Mesothelial cell of epicardium (in vitro differentiated cells): ENCODE measurements around the gene MYO1H. TPM values are rescaled to one million over a fixed set of nuclear protein-coding genes. Genes with fewer than 3 reads are reported as not detected.

Experiments
- DNase-seq, 2 experiments: peaks; one replicate each; pipeline ENCODE4 v3.0.0; 2021; ENCODE audit warnings: low spot score in 2 of 2; ENCODE audit not compliant: unreplicated experiment in 2 of 2
- H3K27ac Mint-ChIP-seq: 2 replicates; pipeline ENCODE4 v1.8.0; 2021; ENCODE audit warnings: mixed read lengths
- H3K27me3 Mint-ChIP-seq: 2 replicates; pipeline ENCODE4 v1.8.0; 2021; ENCODE audit warnings: low read depth, mixed read lengths
- H3K36me3 Mint-ChIP-seq: 2 replicates; pipeline ENCODE4 v1.8.0; 2021; ENCODE audit warnings: mixed read lengths
- H3K4me1 Mint-ChIP-seq: 2 replicates; pipeline ENCODE4 v1.8.0; 2021; ENCODE audit warnings: mixed read lengths
- H3K4me3 Mint-ChIP-seq: 2 replicates; pipeline ENCODE4 v1.8.0; 2021; ENCODE audit warnings: mild to moderate bottlenecking, moderate library complexity, mixed read lengths
- H3K9me3 Mint-ChIP-seq: 2 replicates; pipeline ENCODE4 v1.8.0; 2021; ENCODE audit warnings: mixed read lengths
- total RNA-seq: library from RNA; stranded (reverse); gene quantifications from 3 replicates; pipeline ENCODE4 v1.2.1, GENCODE V29; 2021
- TF ChIP-seq, protein P1 (sequence below): fragments of 200-600 bp; sonication (generic); IDR thresholded peaks from one replicate; pipeline ENCODE4 v1.5.0; 2021; ENCODE audit warnings: antibody characterized with exemption; ENCODE audit not compliant: unreplicated experiment

The MYO1H gene
- total RNA-seq, 1 donor from 2014 or later, result not detected

DNA sequence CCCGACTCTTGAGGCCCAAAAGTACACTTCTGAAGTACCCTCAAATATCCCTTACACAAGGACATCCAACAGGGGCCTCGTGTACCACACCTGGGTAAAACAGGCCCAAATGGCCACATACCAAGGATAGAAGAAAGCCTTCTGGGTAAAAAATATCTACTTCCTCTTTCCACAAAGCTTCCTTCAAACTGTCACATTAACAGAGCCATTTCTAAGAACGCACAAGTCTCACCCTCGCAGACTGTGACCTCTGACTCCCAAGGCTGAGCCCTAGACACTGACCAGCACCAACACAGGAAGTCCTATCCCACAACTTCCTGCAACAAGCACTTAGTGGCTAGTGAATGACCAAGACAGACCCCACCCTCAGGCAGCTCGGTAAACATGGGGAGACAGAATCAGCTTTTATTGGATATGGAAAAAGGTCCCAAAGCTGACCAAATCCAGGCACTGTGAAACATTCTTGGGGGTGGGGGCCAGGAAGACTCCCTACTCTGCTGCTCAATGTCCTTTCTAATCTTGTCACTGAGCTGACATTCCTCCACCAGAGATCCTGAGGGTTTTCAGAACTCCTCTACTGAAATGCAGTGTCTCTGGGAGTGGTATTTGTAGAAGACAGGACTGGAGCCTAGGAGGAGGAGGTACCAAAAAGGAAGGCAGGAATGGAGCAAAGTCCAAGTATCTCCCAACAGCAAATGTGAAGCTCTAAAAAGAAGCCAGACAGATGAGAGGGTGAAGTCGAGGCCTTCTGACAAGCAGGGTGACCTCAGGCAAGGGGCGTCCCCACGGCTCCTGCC is 113.5 kb downstream of the MYO1H start:
- Mint-ChIP-seq H3K27ac (peak overlapping the region; percentile 99), H3K4me1 (peaks cover 68% of the 10 kb centered on the region), H3K36me3 (peaks cover 27% of the 10 kb centered on the region), H3K4me3 (peak overlapping the region; percentile 4), H3K27me3 (no peaks in the 10 kb centered on the region), H3K9me3 (no peaks in the 10 kb centered on the region)
- no peak for DNase-seq
- TF ChIP-seq, protein P1, sequence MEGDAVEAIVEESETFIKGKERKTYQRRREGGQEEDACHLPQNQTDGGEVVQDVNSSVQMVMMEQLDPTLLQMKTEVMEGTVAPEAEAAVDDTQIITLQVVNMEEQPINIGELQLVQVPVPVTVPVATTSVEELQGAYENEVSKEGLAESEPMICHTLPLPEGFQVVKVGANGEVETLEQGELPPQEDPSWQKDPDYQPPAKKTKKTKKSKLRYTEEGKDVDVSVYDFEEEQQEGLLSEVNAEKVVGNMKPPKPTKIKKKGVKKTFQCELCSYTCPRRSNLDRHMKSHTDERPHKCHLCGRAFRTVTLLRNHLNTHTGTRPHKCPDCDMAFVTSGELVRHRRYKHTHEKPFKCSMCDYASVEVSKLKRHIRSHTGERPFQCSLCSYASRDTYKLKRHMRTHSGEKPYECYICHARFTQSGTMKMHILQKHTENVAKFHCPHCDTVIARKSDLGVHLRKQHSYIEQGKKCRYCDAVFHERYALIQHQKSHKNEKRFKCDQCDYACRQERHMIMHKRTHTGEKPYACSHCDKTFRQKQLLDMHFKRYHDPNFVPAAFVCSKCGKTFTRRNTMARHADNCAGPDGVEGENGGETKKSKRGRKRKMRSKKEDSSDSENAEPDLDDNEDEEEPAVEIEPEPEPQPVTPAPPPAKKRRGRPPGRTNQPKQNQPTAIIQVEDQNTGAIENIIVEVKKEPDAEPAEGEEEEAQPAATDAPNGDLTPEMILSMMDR, result no peak

DNA sequence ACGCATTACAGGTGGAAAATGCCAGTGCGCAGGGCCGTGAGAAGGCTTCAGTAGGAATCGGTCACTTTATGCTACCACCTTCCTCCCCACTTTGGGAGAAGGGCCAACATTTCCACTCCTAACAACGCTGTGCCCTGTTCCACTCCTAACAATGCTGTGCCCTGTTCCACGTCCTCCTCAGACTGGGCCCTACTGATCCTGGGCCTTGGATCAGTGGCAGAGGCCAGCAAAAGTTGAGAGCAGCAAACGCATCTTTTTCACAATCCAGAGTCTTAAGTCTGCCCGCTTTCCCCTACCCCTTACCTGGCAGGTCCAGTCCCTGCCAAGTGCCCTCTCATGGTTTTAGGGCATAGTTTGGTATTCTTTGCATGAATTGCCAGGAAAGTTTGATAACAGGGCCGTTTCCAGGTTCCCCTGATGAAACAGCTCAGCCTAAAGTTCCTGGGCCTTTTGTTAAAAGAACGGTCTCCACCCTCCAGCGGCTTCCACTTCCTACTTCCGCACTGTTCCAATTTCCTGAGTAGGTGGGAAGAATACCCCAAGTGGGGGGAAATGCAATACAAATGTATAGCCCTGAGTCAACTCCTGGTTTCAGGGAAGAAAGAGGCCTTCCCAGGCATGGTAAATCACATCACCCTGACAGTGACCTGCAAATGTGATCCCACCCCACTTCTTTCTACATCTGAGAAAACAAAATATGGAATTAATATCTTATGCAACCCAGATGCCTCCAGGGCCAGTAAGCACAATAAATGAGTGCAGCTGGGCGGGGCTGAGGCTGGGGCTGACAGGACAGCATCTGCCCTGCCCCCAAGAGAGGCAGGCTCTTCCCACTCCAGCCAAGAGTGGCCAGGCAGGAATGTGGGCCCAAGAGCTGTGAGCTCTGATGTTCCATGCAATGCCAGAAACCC is 114.4 kb downstream of the MYO1H start:
- Mint-ChIP-seq H3K27me3 (no peaks in the 10 kb centered on the region), H3K4me3 (peak overlapping the region; percentile 48), H3K9me3 (no peaks in the 10 kb centered on the region), H3K36me3 (peaks cover 18% of the 10 kb centered on the region), H3K27ac (peak overlapping the region; percentile 99), H3K4me1 (peaks cover 68% of the 10 kb centered on the region)
- DNase-seq, result peak; percentile 49 to 65
- TF ChIP-seq, protein P1, result no peak

DNA sequence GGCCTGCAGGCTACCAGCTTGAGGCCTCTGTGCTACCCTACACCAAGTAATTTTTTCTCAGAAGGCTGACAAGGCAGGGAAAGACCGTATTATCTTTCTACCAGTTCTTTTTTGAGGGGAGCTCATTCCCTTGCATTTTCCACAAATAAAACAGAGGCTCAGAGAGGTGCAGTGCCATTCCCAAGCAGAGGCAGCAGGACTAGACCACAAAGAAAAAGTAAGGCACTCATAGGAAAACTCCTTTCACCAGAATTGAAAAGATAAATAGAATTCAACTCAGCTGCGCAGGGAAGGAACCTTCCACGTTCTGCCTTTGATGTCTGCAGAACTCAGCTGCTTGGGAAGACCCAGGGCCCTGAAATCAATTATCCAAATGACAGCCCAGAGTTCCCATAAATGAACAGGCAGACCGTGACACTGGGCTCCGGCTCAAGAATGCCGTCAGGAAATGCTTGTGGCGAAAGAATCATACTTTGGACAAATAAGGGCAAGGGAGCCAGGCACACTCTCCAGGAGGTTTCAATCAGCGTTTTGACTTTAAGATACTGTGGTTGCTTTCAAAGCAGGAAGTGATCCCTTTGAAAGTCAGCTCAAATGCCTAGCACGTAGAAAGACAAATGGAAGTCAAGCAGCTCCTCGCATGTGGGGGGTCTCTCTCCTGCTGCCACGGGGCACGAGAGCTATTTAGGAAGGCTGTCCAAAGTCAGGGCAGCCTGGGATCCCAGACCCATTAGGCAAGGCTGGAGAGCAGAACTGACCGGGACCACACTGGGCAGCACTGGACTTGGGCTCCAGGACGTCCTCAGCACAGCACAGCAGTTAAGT is 115.4 kb downstream of the MYO1H start:
- Mint-ChIP-seq H3K9me3 (no peaks in the 10 kb centered on the region), H3K36me3 (peaks cover 14% of the 10 kb centered on the region), H3K27ac (peak overlapping the region; percentile 99), H3K4me3 (peak overlapping the region; percentile 48), H3K4me1 (peaks cover 66% of the 10 kb centered on the region), H3K27me3 (no peaks in the 10 kb centered on the region)
- DNase-seq, result peak; percentile 36 to 75
- TF ChIP-seq, protein P1, result no peak

DNA sequence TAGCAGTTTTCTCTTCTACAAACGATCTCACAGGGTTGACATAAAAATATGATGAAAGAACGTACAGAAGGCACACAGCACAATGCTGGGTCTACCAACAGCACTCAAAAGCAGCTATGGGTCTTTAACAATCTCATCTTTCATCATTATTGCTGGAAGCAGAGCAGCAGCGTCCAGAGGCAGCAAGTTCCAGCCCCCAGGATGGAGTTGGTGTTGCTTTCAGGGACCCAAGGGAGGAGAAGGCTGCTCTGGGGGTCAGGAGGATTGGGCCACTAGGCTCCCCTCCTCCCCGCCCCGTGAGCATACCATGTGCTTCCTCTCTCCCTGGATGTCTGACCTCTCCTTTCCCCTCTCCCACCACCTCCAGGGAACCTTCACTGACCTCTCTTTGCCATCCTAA is 116.1 kb downstream of the MYO1H start:
- Mint-ChIP-seq H3K4me3 (peak overlapping the region; percentile 48), H3K27ac (peak overlapping the region; percentile 99), H3K36me3 (peaks cover 18% of the 10 kb centered on the region), H3K27me3 (no peaks in the 10 kb centered on the region), H3K9me3 (no peaks in the 10 kb centered on the region), H3K4me1 (peaks cover 63% of the 10 kb centered on the region)
- TF ChIP-seq, protein P1, result no peak
- DNase-seq, result no peak

DNA sequence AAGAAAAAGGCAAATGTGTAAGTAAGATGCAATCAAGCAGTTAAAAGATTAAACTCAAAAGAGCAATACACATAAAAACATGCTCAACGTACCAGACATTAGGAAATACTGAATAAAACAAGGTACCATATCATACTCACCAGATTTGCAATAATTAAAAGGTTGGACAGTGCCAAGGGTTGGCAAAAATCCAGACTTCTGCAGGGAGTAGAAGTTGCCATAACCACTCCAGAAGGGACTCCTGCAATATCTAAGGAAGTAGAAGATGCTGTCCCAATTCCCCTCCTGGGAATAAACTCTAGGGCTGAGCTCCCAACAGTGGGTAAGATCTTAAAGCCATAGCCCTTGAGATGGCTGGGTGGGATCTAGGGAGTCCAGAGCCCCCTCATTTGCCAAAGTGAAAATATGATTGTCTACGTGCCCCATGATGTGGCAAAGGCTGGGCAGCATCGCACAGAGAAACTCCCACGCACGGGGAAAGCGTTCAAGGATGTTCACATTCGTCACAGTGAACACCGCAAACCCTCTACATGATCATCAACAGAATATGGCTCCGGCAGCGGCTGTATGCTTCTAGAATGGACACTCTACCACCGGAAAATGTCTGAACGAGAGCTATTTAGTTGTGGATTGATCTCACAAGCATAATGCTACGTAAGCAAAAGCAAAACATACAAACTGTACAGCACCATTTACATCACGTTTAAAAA is 117.1 kb downstream of the MYO1H start:
- peak overlapping the region; percentile 99 for H3K27ac Mint-ChIP-seq
- no peak for DNase-seq
- no peak overlapping the region for H3K4me3 Mint-ChIP-seq
- H3K36me3 Mint-ChIP-seq, result peaks cover 16% of the 10 kb centered on the region
- no peaks in the 10 kb centered on the region for H3K9me3 Mint-ChIP-seq
- H3K27me3 Mint-ChIP-seq, result no peaks in the 10 kb centered on the region
- H3K4me1 Mint-ChIP-seq, result peaks cover 53% of the 10 kb centered on the region
- TF ChIP-seq, protein P1, result no peak
